HCT116 (cell line): ENCODE data around the gene ADARB1. TPM values are rescaled to one million over a fixed set of nuclear protein-coding genes. Genes with fewer than 3 reads are reported as not detected.

Source experiments
- ATAC-seq: fragments of 200-7000 bp; cut with Tn5 transposase; 2 replicates; pipeline ENCODE4 v1.9.1; 2020; ENCODE audit warnings: mild to moderate bottlenecking, moderate library complexity
- BruUV-seq: library from RNA; stranded (reverse); fragments of 400-500 nt; replicated peaks from 2 replicates; lab custom pipeline; 2021; lab: Mats Ljungman, UMichigan
- CTCF ChIA-PET: fragments of 300-600 bp; sonication (Branson Sonifier 250); formaldehyde crosslinking; loops from one replicate; lab custom pipeline; 2021; ENCODE audit warnings: antibody characterized with exemption; lab: Charles Lee
- POLR2A ChIA-PET: fragments of 300-600, 350-600 bp; sonication (Branson Sonifier 250); formaldehyde crosslinking; loops from one replicate; lab custom pipeline; 2021; ENCODE audit warnings: antibody characterized with exemption; lab: Charles Lee
- RAD21 ChIA-PET, 2 experiments: fragments of 300-600 bp; sonication (Branson Sonifier 250); formaldehyde crosslinking; loops; one replicate each; lab custom pipeline; 2023; ENCODE audit warnings: low total read pairs in 2 of 2; ENCODE audit not compliant: uncharacterized antibody in 2 of 2, unreplicated experiment in 2 of 2, low non-redundant PET in 1 of 2; lab: Charles Lee
- DNase-seq: peaks from one replicate; pipeline ENCODE4 v3.0.0-alpha.2; 2010; ENCODE audit warnings: low read depth, low spot score
- H2AFZ ChIP-seq: fragments of 200-600 bp; shearing (Covaris generic), sonication (generic); 2 replicates; pipeline ENCODE4 v1.6.1; 2017; ENCODE audit warnings: low read depth, mixed run types, mixed read lengths, antibody characterized with exemption, low read length; ENCODE audit not compliant: poor library complexity, severe bottlenecking
- H3K27ac ChIP-seq: 2 replicates; pipeline ENCODE4 v1.5.1; 2012; ENCODE audit warnings: low read depth, low read length
- H3K27me3 ChIP-seq: fragments of 200-600 bp; sonication (generic); 2 replicates; pipeline ENCODE4 v1.6.1; 2016; ENCODE audit warnings: mixed run types, low read length, mixed read lengths; ENCODE audit not compliant: insufficient read depth
- H3K36me3 ChIP-seq, 2 experiments: fragments of 200-500 bp in 1 of 2; fragments of 200-600 bp in 1 of 2; sonication (Bioruptor generic) in 1 of 2; sonication (generic) in 1 of 2; 2 replicates each; pipeline versions ENCODE4 v1.5.1 to v1.6.1; 2014 to 2016; ENCODE audit warnings: low read length in 2 of 2, inconsistent platforms in 1 of 2, mixed read lengths in 1 of 2, mixed run types in 1 of 2; ENCODE audit not compliant: insufficient read depth in 2 of 2, control insufficient read depth in 1 of 2
- H3K4me1 ChIP-seq, 2 experiments: fragments of 200-600 bp in 1 of 2; sonication (generic) in 1 of 2; 2 replicates each; pipeline versions ENCODE4 v1.5.1 to v1.6.1; 2012 to 2017; ENCODE audit warnings: low read length in 2 of 2, inconsistent platforms in 1 of 2, mild to moderate bottlenecking in 1 of 2, mixed read lengths in 1 of 2, mixed run types in 1 of 2, moderate library complexity in 1 of 2; ENCODE audit not compliant: insufficient read depth in 2 of 2, control insufficient read depth in 1 of 2
- H3K4me2 ChIP-seq: fragments of 200-600 bp; sonication (generic); 2 replicates; pipeline ENCODE4 v1.6.1; 2017; ENCODE audit warnings: mixed run types, low read length, mixed read lengths
- H3K4me3 ChIP-seq, 2 experiments: fragments of 200-600 bp in 1 of 2; sonication (generic) in 1 of 2; replicated peaks in 1 of 2; 2 replicates each; pipeline ENCODE4 v1.5.1; 2011 to 2016; ENCODE audit warnings: low read length in 2 of 2, control low read depth in 1 of 2, low read depth in 1 of 2, mild to moderate bottlenecking in 1 of 2, mixed read lengths in 1 of 2, mixed run types in 1 of 2
- H3K79me2 ChIP-seq: fragments of 200-600 bp; sonication (generic); 2 replicates; pipeline ENCODE4 v1.6.1; 2017; ENCODE audit warnings: mild to moderate bottlenecking, mixed run types, low read length, moderate library complexity, mixed read lengths; ENCODE audit not compliant: insufficient read depth
- H3K9ac ChIP-seq: fragments of 200-600 bp; sonication (generic); 2 replicates; pipeline ENCODE4 v1.6.1; 2016; ENCODE audit warnings: low read length, mixed read lengths
- H3K9me2 ChIP-seq: fragments of 200-600 bp; sonication (generic), shearing (Covaris generic); 2 replicates; pipeline ENCODE4 v1.6.1; 2017; ENCODE audit warnings: mixed run types, mild to moderate bottlenecking, moderate library complexity; ENCODE audit not compliant: insufficient read depth
- H3K9me3 ChIP-seq, 2 experiments: fragments of 200-500 bp in 1 of 2; fragments of 200-600 bp in 1 of 2; sonication (Bioruptor generic) in 1 of 2; sonication (generic) in 1 of 2; 2 replicates each; pipeline ENCODE4 v1.6.1; 2014 to 2017; ENCODE audit warnings: low read length in 2 of 2, mixed read lengths in 2 of 2, inconsistent platforms in 1 of 2, low read depth in 1 of 2, mild to moderate bottlenecking in 1 of 2, mixed run types in 1 of 2, moderate library complexity in 1 of 2; ENCODE audit not compliant: control insufficient read depth in 1 of 2, insufficient read depth in 1 of 2
- H4K20me1 ChIP-seq: fragments of 200-600 bp; sonication (generic), shearing (Covaris generic); 2 replicates; pipeline ENCODE4 v1.6.1; 2017; ENCODE audit warnings: mixed run types, mild to moderate bottlenecking, moderate library complexity; ENCODE audit not compliant: insufficient read depth
- EGR1 ChIP-seq: IDR thresholded peaks from 2 replicates; pipeline ENCODE4 v1.6.1; 2012; ENCODE audit warnings: low read depth
- RAD21 ChIP-seq: IDR thresholded peaks from 2 replicates; pipeline ENCODE4 v1.6.1; 2012; ENCODE audit warnings: low read depth, mild to moderate bottlenecking
- intact Hi-C: fragments of 100-400 bp; cut with micrococcal nuclease; formaldehyde crosslinking; loops from 2 replicates; pipeline ENCODE4 v1.10.0; 2022
- total RNA-seq: library from RNA; stranded (reverse); gene quantifications from one replicate; pipeline ENCODE4 v1.2.1, GENCODE V29; 2021; ENCODE audit not compliant: unreplicated experiment
- TF ChIP-seq, protein P1 (sequence below), 3 experiments: fragments of 200-600 bp in 1 of 3; sonication (generic) in 1 of 3; IDR thresholded peaks in 2 of 3; conservative IDR thresholded peaks in 1 of 3; 2 replicates each; pipeline ENCODE4 v1.5.1; 2012 to 2017; ENCODE audit warnings: low read depth in 2 of 3, low read length in 2 of 3, antibody characterized with exemption in 1 of 3, borderline replicate concordance in 1 of 3, control low read depth in 1 of 3, mild to moderate bottlenecking in 1 of 3, mixed read lengths in 1 of 3, mixed run types in 1 of 3, moderate library complexity in 1 of 3; ENCODE audit not compliant: insufficient read depth in 1 of 3

The ADARB1 gene
- total RNA-seq, 1 experiment from 2014 or later, result 13.5 TPM

DNA sequence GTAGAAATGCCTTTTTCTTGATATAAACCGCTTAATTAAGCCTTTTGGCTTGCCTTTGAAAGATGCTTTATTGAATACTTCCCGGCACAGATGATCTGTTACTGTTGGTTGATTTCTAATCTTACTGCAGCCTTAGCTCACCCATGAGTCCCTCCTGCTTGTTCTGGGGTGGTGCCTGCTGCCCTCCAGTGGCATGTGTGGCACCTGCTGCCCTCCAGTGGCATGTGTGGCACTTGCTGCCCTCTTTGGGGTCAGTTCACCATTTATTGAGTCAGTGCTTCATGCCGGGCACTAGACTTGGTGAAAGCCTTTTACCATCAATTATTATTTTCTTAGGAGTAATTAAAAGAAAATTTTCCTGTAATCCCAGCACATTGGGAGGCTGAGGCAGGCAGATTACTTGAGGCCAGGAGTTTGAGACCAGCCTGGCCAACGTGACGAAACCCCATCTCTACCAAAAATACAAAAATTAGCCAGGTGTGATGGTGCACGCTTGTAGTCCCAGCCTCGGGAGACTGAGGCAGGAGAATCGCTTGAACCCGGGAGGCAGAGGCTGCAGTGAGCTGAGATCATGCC is 54.3 kb downstream of the ADARB1 start:
- no peaks in the 10 kb centered on the region for H3K79me2 ChIP-seq
- no peaks in the 10 kb centered on the region for H3K27me3 ChIP-seq
- H3K36me3 ChIP-seq, result no peaks in the 10 kb centered on the region
- H3K4me3 ChIP-seq, result no peak overlapping the region
- H3K9ac ChIP-seq, result no peak overlapping the region
- no peaks in the 10 kb centered on the region for H3K9me3 ChIP-seq
- no peak overlapping the region for H3K4me2 ChIP-seq
- peaks cover 15 to 19% of the 10 kb centered on the region in 2 experiments for H3K4me1 ChIP-seq
- ChIA-PET CTCF (interaction anchor here (0.7 to 7.0 kb wide), 21 partner anchors 10 to 618 kb away, joined by 3 to 120 read pairs (median 4); partner anchors contain the start of gene PTTG1IP), RAD21 (interaction anchor here (0.6 to 1.1 kb wide), 5 partner anchors 26 to 179 kb away, joined by 3 to 8 read pairs (median 3); no protein-coding TSS in a partner anchor), POLR2A (interaction anchor here (1.0 to 1.3 kb wide), 2 partner anchors 10 to 179 kb away, joined by 3 read pairs; no protein-coding TSS in a partner anchor)
- no TSS peak for BruUV-seq
- ATAC-seq, result peak; percentile 97
- TF ChIP-seq, protein P1, sequence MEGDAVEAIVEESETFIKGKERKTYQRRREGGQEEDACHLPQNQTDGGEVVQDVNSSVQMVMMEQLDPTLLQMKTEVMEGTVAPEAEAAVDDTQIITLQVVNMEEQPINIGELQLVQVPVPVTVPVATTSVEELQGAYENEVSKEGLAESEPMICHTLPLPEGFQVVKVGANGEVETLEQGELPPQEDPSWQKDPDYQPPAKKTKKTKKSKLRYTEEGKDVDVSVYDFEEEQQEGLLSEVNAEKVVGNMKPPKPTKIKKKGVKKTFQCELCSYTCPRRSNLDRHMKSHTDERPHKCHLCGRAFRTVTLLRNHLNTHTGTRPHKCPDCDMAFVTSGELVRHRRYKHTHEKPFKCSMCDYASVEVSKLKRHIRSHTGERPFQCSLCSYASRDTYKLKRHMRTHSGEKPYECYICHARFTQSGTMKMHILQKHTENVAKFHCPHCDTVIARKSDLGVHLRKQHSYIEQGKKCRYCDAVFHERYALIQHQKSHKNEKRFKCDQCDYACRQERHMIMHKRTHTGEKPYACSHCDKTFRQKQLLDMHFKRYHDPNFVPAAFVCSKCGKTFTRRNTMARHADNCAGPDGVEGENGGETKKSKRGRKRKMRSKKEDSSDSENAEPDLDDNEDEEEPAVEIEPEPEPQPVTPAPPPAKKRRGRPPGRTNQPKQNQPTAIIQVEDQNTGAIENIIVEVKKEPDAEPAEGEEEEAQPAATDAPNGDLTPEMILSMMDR (IDR thresholded peaks at IDR 0.05 in 2 of 3, conservative IDR thresholded peaks at IDR 0.05 in 1 of 3; ENCODE audit: borderline replicate concordance in 1 of 3, insufficient read depth in 1 of 3, low read depth in 2 of 3, low read length in 2 of 3), result peak; percentile 92 to 97 (median 97)
- TF ChIP-seq EGR1 (no peak), RAD21 (peak; percentile 92)
- peak; percentile 53 for DNase-seq
- no peak overlapping the region for H2AFZ ChIP-seq
- no peaks in the 10 kb centered on the region for H3K9me2 ChIP-seq
- no peaks in the 10 kb centered on the region for H4K20me1 ChIP-seq
- no peak overlapping the region for H3K27ac ChIP-seq
- intact Hi-C loops, result loop anchor here (1.0 kb wide), 1 partner anchor 179 kb away; no protein-coding TSS in a partner anchor
